Measurements from ENCODE around the gene FAM135A. TPM values are rescaled to one million over a fixed set of nuclear protein-coding genes. Genes with fewer than 3 reads are reported as not detected.

FAM135A gene
- total and polyA plus RNA-seq, 9 of the 15 experiments (the other 6 are each of a cell fraction or from before 2014, with no cell fraction given): 7.4 to 32.9 (median 19.2) TPM

DNA sequence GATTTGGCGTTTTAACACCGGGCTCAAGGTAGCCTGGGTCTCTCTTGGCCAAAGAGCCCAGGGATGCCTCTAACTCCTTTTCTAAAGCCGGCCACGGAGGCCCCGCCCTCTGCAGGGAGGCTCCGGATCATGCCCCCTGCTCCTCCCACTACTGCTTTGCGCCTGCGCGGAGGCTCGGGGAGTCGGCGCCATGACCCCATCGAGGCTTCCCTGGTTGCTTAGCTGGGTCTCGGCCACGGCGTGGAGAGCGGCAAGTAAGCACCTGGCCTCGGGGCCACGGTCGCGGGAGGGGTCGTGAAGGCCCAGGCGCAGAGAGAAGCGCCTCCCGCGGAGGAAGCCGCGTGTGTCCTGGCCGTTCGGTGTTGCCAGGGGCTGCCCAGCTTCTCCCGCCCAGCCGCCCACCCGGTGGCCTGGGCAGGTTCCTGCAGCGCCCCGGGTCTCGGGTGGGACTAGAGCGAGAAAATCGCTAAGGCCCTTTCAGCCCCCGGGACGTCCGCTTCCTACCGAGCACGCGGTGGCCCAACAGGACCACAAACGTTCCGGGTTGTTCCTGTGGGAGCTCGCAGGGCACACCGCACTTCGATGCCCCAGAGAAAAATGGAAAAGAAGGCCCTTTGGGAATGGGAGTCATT is 153.6 kb downstream of the FAM135A start, which contains the start of gene SDHAF4 (continued):
- TF ChIP-seq, protein P1, sequence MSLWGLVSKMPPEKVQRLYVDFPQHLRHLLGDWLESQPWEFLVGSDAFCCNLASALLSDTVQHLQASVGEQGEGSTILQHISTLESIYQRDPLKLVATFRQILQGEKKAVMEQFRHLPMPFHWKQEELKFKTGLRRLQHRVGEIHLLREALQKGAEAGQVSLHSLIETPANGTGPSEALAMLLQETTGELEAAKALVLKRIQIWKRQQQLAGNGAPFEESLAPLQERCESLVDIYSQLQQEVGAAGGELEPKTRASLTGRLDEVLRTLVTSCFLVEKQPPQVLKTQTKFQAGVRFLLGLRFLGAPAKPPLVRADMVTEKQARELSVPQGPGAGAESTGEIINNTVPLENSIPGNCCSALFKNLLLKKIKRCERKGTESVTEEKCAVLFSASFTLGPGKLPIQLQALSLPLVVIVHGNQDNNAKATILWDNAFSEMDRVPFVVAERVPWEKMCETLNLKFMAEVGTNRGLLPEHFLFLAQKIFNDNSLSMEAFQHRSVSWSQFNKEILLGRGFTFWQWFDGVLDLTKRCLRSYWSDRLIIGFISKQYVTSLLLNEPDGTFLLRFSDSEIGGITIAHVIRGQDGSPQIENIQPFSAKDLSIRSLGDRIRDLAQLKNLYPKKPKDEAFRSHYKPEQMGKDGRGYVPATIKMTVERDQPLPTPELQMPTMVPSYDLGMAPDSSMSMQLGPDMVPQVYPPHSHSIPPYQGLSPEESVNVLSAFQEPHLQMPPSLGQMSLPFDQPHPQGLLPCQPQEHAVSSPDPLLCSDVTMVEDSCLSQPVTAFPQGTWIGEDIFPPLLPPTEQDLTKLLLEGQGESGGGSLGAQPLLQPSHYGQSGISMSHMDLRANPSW (CRISPR knock-in tag; IDR thresholded peaks at IDR 0.05): no peak
- TF ChIP-seq JUND (IDR thresholded peaks at IDR 0.05; ENCODE audit: borderline replicate concordance, low read depth, low read length) (no peak), JUND (tag; IDR thresholded peaks at IDR 0.05; ENCODE audit: borderline replicate concordance, low read depth, low read length) (no peak), ZNF175 (CRISPR knock-in tag; IDR thresholded peaks at IDR 0.05; ENCODE audit: low read depth) (no peak), SNIP1 (IDR thresholded peaks at IDR 0.05; ENCODE audit: low read depth) (no peak), C11orf30 (IDR thresholded peaks at IDR 0.05; ENCODE audit: low read depth) (no peak), SMAD2 (IDR thresholded peaks at IDR 0.05; ENCODE audit: low read depth, low read length) (no peak), NONO (IDR thresholded peaks at IDR 0.05; ENCODE audit: low read depth in 2 of 2, low read length in 1 of 2) (peak in 1 of 2 experiments; percentile 59; a peak in 1 of 4 replicates), SIRT6 (IDR thresholded peaks at IDR 0.05; ENCODE audit: low read depth, low read length) (no peak), SP2 (IDR thresholded peaks at IDR 0.05; ENCODE audit: extremely low read depth, low read depth, low read length, poor library complexity, severe bottlenecking) (no peak), TBP (optimal IDR thresholded peaks at IDR 0.05; ENCODE audit: low read depth, low read length) (peak; percentile 60), PRPF4 (IDR thresholded peaks at IDR 0.05; ENCODE audit: insufficient read depth, low read depth, low read length, poor library complexity, severe bottlenecking) (no peak), ZNF282 (CRISPR knock-in tag; IDR thresholded peaks at IDR 0.05) (no peak), TAF1 (IDR thresholded peaks at IDR 0.05; ENCODE audit: control insufficient read depth, extremely low read depth, insufficient read depth, low read length, severe bottlenecking) (peak; percentile 70)
- TF ChIP-seq, protein P2, sequence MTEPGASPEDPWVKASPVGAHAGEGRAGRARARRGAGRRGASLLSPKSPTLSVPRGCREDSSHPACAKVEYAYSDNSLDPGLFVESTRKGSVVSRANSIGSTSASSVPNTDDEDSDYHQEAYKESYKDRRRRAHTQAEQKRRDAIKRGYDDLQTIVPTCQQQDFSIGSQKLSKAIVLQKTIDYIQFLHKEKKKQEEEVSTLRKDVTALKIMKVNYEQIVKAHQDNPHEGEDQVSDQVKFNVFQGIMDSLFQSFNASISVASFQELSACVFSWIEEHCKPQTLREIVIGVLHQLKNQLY (CRISPR knock-in tag; conservative IDR thresholded peaks at IDR 0.05): no peak
- TF ChIP-seq, protein P3, sequence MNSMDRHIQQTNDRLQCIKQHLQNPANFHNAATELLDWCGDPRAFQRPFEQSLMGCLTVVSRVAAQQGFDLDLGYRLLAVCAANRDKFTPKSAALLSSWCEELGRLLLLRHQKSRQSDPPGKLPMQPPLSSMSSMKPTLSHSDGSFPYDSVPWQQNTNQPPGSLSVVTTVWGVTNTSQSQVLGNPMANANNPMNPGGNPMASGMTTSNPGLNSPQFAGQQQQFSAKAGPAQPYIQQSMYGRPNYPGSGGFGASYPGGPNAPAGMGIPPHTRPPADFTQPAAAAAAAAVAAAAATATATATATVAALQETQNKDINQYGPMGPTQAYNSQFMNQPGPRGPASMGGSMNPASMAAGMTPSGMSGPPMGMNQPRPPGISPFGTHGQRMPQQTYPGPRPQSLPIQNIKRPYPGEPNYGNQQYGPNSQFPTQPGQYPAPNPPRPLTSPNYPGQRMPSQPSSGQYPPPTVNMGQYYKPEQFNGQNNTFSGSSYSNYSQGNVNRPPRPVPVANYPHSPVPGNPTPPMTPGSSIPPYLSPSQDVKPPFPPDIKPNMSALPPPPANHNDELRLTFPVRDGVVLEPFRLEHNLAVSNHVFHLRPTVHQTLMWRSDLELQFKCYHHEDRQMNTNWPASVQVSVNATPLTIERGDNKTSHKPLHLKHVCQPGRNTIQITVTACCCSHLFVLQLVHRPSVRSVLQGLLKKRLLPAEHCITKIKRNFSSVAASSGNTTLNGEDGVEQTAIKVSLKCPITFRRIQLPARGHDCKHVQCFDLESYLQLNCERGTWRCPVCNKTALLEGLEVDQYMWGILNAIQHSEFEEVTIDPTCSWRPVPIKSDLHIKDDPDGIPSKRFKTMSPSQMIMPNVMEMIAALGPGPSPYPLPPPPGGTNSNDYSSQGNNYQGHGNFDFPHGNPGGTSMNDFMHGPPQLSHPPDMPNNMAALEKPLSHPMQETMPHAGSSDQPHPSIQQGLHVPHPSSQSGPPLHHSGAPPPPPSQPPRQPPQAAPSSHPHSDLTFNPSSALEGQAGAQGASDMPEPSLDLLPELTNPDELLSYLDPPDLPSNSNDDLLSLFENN (IDR thresholded peaks at IDR 0.05; ENCODE audit: low read depth in 2 of 2, low read length in 2 of 2): no peak
- TF ChIP-seq, protein P4, sequence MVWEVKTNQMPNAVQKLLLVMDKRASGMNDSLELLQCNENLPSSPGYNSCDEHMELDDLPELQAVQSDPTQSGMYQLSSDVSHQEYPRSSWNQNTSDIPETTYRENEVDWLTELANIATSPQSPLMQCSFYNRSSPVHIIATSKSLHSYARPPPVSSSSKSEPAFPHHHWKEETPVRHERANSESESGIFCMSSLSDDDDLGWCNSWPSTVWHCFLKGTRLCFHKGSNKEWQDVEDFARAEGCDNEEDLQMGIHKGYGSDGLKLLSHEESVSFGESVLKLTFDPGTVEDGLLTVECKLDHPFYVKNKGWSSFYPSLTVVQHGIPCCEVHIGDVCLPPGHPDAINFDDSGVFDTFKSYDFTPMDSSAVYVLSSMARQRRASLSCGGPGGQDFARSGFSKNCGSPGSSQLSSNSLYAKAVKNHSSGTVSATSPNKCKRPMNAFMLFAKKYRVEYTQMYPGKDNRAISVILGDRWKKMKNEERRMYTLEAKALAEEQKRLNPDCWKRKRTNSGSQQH (CRISPR knock-in tag; IDR thresholded peaks at IDR 0.05): no peak
